BJ (cell line): ENCODE results near the gene ELK4. TPM values are rescaled to one million over a fixed set of nuclear protein-coding genes. Genes with fewer than 3 reads are reported as not detected.

ENCODE experiments used
- CTCF ChIA-PET: fragments of 350-600 bp; formaldehyde crosslinking; extraction: SDS; loops from one replicate; lab custom pipeline; 2021; ENCODE audit warnings: antibody characterized with exemption, inconsistent platforms; lab: Yijun Ruan, JAX
- POLR2A ChIA-PET: fragments of 300-600 bp; sonication (Branson Sonifier 250); formaldehyde crosslinking; extraction: SDS; loops from one replicate; lab custom pipeline; 2021; ENCODE audit warnings: antibody characterized with exemption; lab: Charles Lee
- DNase-seq: peaks from one replicate; pipeline ENCODE4 v3.0.0-alpha.2; 2011; ENCODE audit warnings: low read depth
- H3K27me3 ChIP-seq: 2 replicates; pipeline ENCODE4 v1.6.0; 2011; ENCODE audit warnings: low read length; ENCODE audit not compliant: control insufficient read depth, insufficient read depth
- H3K36me3 ChIP-seq: 2 replicates; pipeline ENCODE4 v1.5.1; 2011; ENCODE audit warnings: low read length; ENCODE audit not compliant: control insufficient read depth, insufficient read depth
- H3K4me3 ChIP-seq: 2 replicates; pipeline ENCODE4 v1.5.1; 2011; ENCODE audit warnings: low read depth, mild to moderate bottlenecking, control low read depth, low read length
- CTCF ChIP-seq: IDR thresholded peaks from 2 replicates; pipeline ENCODE4 v1.5.1; 2011; ENCODE audit warnings: low read depth, mild to moderate bottlenecking, control low read depth, inconsistent platforms, low read length, moderate library complexity; ENCODE audit not compliant: insufficient read depth
- polyA plus RNA-seq: library from polyadenylated mRNA; depleted of rRNA; stranded (reverse); fragments of >200 nt; gene quantifications from 2 replicates; pipeline ENCODE4 v1.2.3, GENCODE V29; 2011

Gene ELK4
- polyA plus RNA-seq, 1 experiment = 3.4 TPM

GRCh38 chr1:205623646-205624045 is 8.2 kb downstream of the ELK4 start:
- DNase-seq = no peak
- Histone ChIP-seq H3K4me3 (no peak overlapping the region), H3K27me3 (no peaks in the 10 kb centered on the region), H3K36me3 (peaks cover 3% of the 10 kb centered on the region; the same call in 1 of the 2 replicates)
- ChIA-PET POLR2A (no interaction called here), CTCF (interaction anchor here (5.3 kb wide), 1 partner anchor 32 kb away, joined by 19 read pairs; no protein-coding TSS in a partner anchor)
- no peak for TF ChIP-seq CTCF

GRCh38 chr1:205620269-205620668 is 11.5 kb downstream of the ELK4 start:
- H3K36me3 ChIP-seq = peaks cover 8% of the 10 kb centered on the region
- no peak overlapping the region for H3K4me3 ChIP-seq
- CTCF ChIA-PET = interaction anchor here (1.9 to 5.3 kb wide), 2 partner anchors 11 to 29 kb away, joined by 6 to 19 read pairs; no protein-coding TSS in a partner anchor
- POLR2A ChIA-PET = no interaction called here
- no peak for TF ChIP-seq CTCF
- no peaks in the 10 kb centered on the region for H3K27me3 ChIP-seq
- DNase-seq = no peak

GRCh38 chr1:205619376-205619775 is 12.4 kb downstream of the ELK4 start:
- no peak for DNase-seq
- ChIA-PET POLR2A (no interaction called here), CTCF (no interaction called here)
- no peak overlapping the region for H3K4me3 ChIP-seq
- peaks cover 8% of the 10 kb centered on the region for H3K36me3 ChIP-seq
- TF ChIP-seq CTCF = no peak
- H3K27me3 ChIP-seq = no peaks in the 10 kb centered on the region

- Histone ChIP-seq H3K4me3 (no peak overlapping the region), H3K36me3 (peaks cover 8% of the 10 kb centered on the region), H3K27me3 (no peaks in the 10 kb centered on the region)
- no peak for DNase-seq
- ChIA-PET CTCF (interaction anchor here (0.7 to 1.4 kb wide), 2 partner anchors 25 to 286 kb away, joined by 3 read pairs; no protein-coding TSS in a partner anchor), POLR2A (no interaction called here)
- TF ChIP-seq CTCF = no peak
Measured at GRCh38 chr1:205616563-205617293, 15.1 kb downstream of the ELK4 start.

GRCh38 chr1:205615789-205616188 is 16.0 kb downstream of the ELK4 start:
- no peak overlapping the region for H3K4me3 ChIP-seq
- ChIA-PET POLR2A (no interaction called here), CTCF (interaction anchor here (1.4 kb wide), 1 partner anchor 24 kb away, joined by 3 read pairs; no protein-coding TSS in a partner anchor)
- no peak for TF ChIP-seq CTCF
- H3K36me3 ChIP-seq = peaks cover 8% of the 10 kb centered on the region
- no peaks in the 10 kb centered on the region for H3K27me3 ChIP-seq
- DNase-seq = no peak
